ENCODE results near the gene UBE2D1. TPM values are rescaled to one million over a fixed set of nuclear protein-coding genes. Genes with fewer than 3 reads are reported as not detected.

UBE2D1 gene
- total and polyA plus RNA-seq, 9 of the 15 experiments (the other 6 are each of a cell fraction or from before 2014, with no cell fraction given): 4.1 to 24.4 (median 12.3) TPM

DNA sequence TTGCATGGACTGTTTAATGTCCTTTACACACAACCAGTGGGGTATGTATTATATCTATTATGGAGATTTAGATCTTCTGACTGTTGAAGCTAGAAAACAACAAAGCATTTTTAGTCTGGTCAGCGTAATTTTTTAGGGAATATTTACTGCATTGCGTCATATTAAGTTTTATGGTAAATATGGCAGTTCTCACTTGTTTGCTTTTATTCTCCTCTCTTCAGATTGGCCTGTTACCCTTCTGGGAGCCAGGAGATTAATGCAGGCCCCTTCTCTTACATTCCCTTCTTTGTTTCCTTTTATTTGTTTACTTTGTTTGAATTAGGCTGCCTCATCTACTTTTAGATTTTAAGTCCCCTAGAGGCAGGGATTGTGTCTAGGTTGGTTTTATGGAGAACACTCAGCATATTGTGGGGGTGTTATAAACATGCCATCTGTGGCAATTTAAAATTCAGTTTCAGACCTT lies 13.8 kb downstream of the UBE2D1 start:
- intact Hi-C loops (cut with micrococcal nuclease) (no loop called here), in situ Hi-C loops (cut with MboI) (no loop called here)
- POLR2A ChIA-PET: interaction anchor here (0.9 to 2.0 kb wide), 3 partner anchors 10 to 13 kb away, joined by 3 to 9 read pairs (median 4); partner anchors contain the start of gene UBE2D1
- H3K36me3 ChIP-seq (ENCODE audit: control insufficient read depth, insufficient read depth, low read length): no peaks in the 10 kb centered on the region; the same call in 2 of the 3 replicates
- no peak overlapping the region for H3K27ac ChIP-seq (ENCODE audit: extremely low read depth, low read depth, low read length)
- DNase-seq (ENCODE audit: extremely low read depth in 1 of 4, low spot score in 3 of 4) (no peak), FAIRE-seq (no peak), ATAC-seq (no peak)
- no peak overlapping the region for H2AFZ ChIP-seq (ENCODE audit: low read depth, low read length)
- no peak overlapping the region for H3K4me2 ChIP-seq (ENCODE audit: insufficient read depth, low read length)
- CTCF ChIA-PET (ENCODE audit: low intra/inter-chr PET ratio): no interaction called here
- H4K20me1 ChIP-seq (replicated peaks; ENCODE audit: control insufficient read depth, insufficient read depth, low read length): no peaks in the 10 kb centered on the region
- H3K4me3 ChIP-seq: no peak overlapping the region
- H3K4me1 ChIP-seq (replicated peaks in 1 of 2; ENCODE audit: control insufficient read depth in 2 of 2, insufficient read depth in 2 of 2, low read length in 2 of 2): peaks cover 0 to 5% of the 10 kb centered on the region in 2 experiments; a peak in 2 of 5 replicates
- 88% methylated on average over 2 of the region's 2 CpGs for WGBS (ENCODE audit: insufficient coverage, low coverage, missing lambda C conversion rate)
- peaks cover 26% of the 10 kb centered on the region for H3K79me2 ChIP-seq (ENCODE audit: control insufficient read depth, insufficient read depth, low read length)
- no peaks in the 10 kb centered on the region for H3K9me1 ChIP-seq (ENCODE audit: control insufficient read depth, insufficient read depth, low read length)
- no TSS peak for BruUV-seq (replicated peaks)
- H3K9ac ChIP-seq (ENCODE audit: insufficient read depth in 1 of 2, low read depth in 2 of 2, low read length in 2 of 2): no peak overlapping the region
- no peaks in the 10 kb centered on the region for H3K27me3 ChIP-seq (ENCODE audit: control insufficient read depth in 2 of 2, insufficient read depth in 2 of 2, low read length in 2 of 2)
- H3K9me3 ChIP-seq (replicated peaks; ENCODE audit: control insufficient read depth, insufficient read depth, low read depth, low read length): no peaks in the 10 kb centered on the region
- TF ChIP-seq CEBPB (tag; IDR thresholded peaks at IDR 0.05): peak; percentile 87
- TF ChIP-seq C11orf30 (IDR thresholded peaks at IDR 0.05; ENCODE audit: low read depth): peak; percentile 65; the same call in 1 of the 2 replicates
- no peak for TF ChIP-seq TBL1XR1 (IDR thresholded peaks at IDR 0.05; ENCODE audit: low read length in 2 of 2)
- no peak for TF ChIP-seq FOXK2 (conservative IDR thresholded peaks at IDR 0.05 in 1 of 2, IDR thresholded peaks at IDR 0.05 in 1 of 2; ENCODE audit: low read depth in 2 of 2)
- 0 out of 2 replicates have a peak, but pooled peaks have one; percentile 9 for TF ChIP-seq FOXJ2 (tag; IDR thresholded peaks at IDR 0.05)
- peak; percentile 52; the same call in 1 of the 2 replicates for TF ChIP-seq MAFK (IDR thresholded peaks at IDR 0.05; ENCODE audit: low read length)
- peak; percentile 74 for TF ChIP-seq MAFF (IDR thresholded peaks at IDR 0.05; ENCODE audit: low read length)
- no peak for TF ChIP-seq ZNF707 (CRISPR knock-in tag; conservative IDR thresholded peaks at IDR 0.05)
- TF ChIP-seq CEBPG (CRISPR knock-in tag; IDR thresholded peaks at IDR 0.05): no peak
- TF ChIP-seq CEBPG (tag; conservative IDR thresholded peaks at IDR 0.05 in 1 of 2, IDR thresholded peaks at IDR 0.05 in 1 of 2): peak; percentile 48 to 82
- TF ChIP-seq ZNF316 (IDR thresholded peaks at IDR 0.05): peak; percentile 88
- no peak for TF ChIP-seq FOSL1 (tag; conservative IDR thresholded peaks at IDR 0.05)
- TF ChIP-seq, protein P1, sequence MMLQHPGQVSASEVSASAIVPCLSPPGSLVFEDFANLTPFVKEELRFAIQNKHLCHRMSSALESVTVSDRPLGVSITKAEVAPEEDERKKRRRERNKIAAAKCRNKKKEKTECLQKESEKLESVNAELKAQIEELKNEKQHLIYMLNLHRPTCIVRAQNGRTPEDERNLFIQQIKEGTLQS (IDR thresholded peaks at IDR 0.05): peak; percentile 20; the same call in 1 of the 2 replicates
- TF ChIP-seq, protein P1 (CRISPR knock-in tag; conservative IDR thresholded peaks at IDR 0.05): no peak
- TF ChIP-seq, protein P2, sequence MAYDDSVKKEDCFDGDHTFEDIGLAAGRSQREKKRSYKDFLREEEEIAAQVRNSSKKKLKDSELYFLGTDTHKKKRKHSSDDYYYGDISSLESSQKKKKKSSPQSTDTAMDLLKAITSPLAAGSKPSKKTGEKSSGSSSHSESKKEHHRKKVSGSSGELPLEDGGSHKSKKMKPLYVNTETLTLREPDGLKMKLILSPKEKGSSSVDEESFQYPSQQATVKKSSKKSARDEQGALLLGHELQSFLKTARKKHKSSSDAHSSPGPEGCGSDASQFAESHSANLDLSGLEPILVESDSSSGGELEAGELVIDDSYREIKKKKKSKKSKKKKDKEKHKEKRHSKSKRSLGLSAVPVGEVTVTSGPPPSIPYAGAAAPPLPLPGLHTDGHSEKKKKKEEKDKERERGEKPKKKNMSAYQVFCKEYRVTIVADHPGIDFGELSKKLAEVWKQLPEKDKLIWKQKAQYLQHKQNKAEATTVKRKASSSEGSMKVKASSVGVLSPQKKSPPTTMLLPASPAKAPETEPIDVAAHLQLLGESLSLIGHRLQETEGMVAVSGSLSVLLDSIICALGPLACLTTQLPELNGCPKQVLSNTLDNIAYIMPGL (CRISPR knock-in tag; IDR thresholded peaks at IDR 0.05): no peak
- TF ChIP-seq LEF1 (IDR thresholded peaks at IDR 0.05): no peak
- no peak for TF ChIP-seq HNRNPK (IDR thresholded peaks at IDR 0.05; ENCODE audit: low read depth, low read length, poor library complexity, severe bottlenecking)
- peak; percentile 56 for TF ChIP-seq MAFG (tag; conservative IDR thresholded peaks at IDR 0.05)

All from K562 (cell line).